Panc1 (cell line): ENCODE results near the gene OSBP2. TPM values are rescaled to one million over a fixed set of nuclear protein-coding genes. Genes with fewer than 3 reads are reported as not detected.

Source experiments
- ATAC-seq: fragments of 200-7000 bp; cut with Tn5 transposase; 2 replicates; pipeline ENCODE4 v1.9.1; 2020; ENCODE audit warnings: mild to moderate bottlenecking, moderate library complexity
- BruUV-seq: library from RNA; stranded (reverse); fragments of 400-500 nt; replicated peaks from 2 replicates; lab custom pipeline; 2021; lab: Mats Ljungman, UMichigan
- CTCF ChIA-PET: fragments of 300-600 bp; sonication (Branson Sonifier 250); formaldehyde crosslinking; loops from one replicate; lab custom pipeline; 2022; ENCODE audit warnings: antibody characterized with exemption; lab: Charles Lee
- POLR2A ChIA-PET: fragments of 300-600 bp; sonication (Branson Sonifier 250); formaldehyde crosslinking; loops from one replicate; lab custom pipeline; 2022; ENCODE audit warnings: antibody characterized with exemption; lab: Charles Lee
- DNase-seq: peaks from one replicate; pipeline ENCODE4 v3.0.0-alpha.2; 2010; ENCODE audit warnings: low read depth, low spot score
- H3K27ac ChIP-seq: 2 replicates; pipeline ENCODE4 v1.5.1; 2011; ENCODE audit warnings: mild to moderate bottlenecking, low read length, inconsistent platforms
- H3K27me3 ChIP-seq: fragments of 200-500 bp; sonication (Bioruptor generic); 2 replicates; pipeline ENCODE4 v1.6.0; 2014; ENCODE audit warnings: low read length, inconsistent platforms; ENCODE audit not compliant: control insufficient read depth, insufficient read depth
- H3K36me3 ChIP-seq: fragments of 200-500 bp; sonication (Bioruptor generic); 2 replicates; pipeline ENCODE4 v1.5.1; 2014; ENCODE audit warnings: inconsistent platforms, mild to moderate bottlenecking, low read length, moderate library complexity; ENCODE audit not compliant: control insufficient read depth, insufficient read depth
- H3K4me1 ChIP-seq: 2 replicates; pipeline ENCODE4 v1.5.1; 2011; ENCODE audit warnings: inconsistent platforms, mild to moderate bottlenecking, low read length, moderate library complexity; ENCODE audit not compliant: control insufficient read depth, insufficient read depth
- H3K4me3 ChIP-seq, 2 experiments: 2 replicates each; pipeline ENCODE4 v1.5.1; 2011 to 2012; ENCODE audit warnings: low read depth in 2 of 2, low read length in 2 of 2, mild to moderate bottlenecking in 2 of 2, inconsistent platforms in 1 of 2, moderate library complexity in 1 of 2
- H3K9me3 ChIP-seq: fragments of 200-500 bp; sonication (Bioruptor generic); 2 replicates; pipeline ENCODE4 v1.5.1; 2014; ENCODE audit warnings: low read depth, mild to moderate bottlenecking, inconsistent platforms, low read length, moderate library complexity; ENCODE audit not compliant: control insufficient read depth, insufficient read depth
- CTCF ChIP-seq: fragments of 450-650 bp; IDR thresholded peaks from 2 replicates; pipeline ENCODE4 v1.5.1; 2017; ENCODE audit warnings: mild to moderate bottlenecking
- POLR2AphosphoS5 ChIP-seq: IDR thresholded peaks from 2 replicates; pipeline ENCODE4 v1.6.1; 2012; ENCODE audit warnings: mild to moderate bottlenecking, low read depth, low read length, moderate library complexity
- REST ChIP-seq, 2 experiments: IDR thresholded peaks; 2 replicates each; pipeline ENCODE4 v1.6.1; 2011 to 2012; ENCODE audit warnings: low read depth in 2 of 2, control low read depth in 1 of 2, low read length in 1 of 2, mild to moderate bottlenecking in 1 of 2, moderate library complexity in 1 of 2; ENCODE audit not compliant: insufficient read depth in 1 of 2
- SIN3A ChIP-seq: IDR thresholded peaks from 2 replicates; pipeline ENCODE4 v1.6.1; 2012; ENCODE audit warnings: low read depth, mild to moderate bottlenecking, low read length, moderate library complexity, borderline replicate concordance; ENCODE audit not compliant: insufficient read depth
- TCF7L2 ChIP-seq: IDR thresholded peaks from 2 replicates; pipeline ENCODE4 v1.6.1; 2011; ENCODE audit warnings: mild to moderate bottlenecking, low read depth, low read length, inconsistent platforms
- in situ Hi-C: cut with HindIII; loops from 2 replicates; pipeline ENCODE4 v1.10.0; 2016; ENCODE audit warnings: low sequenced_read_pairs, low pct_unique_long_range_greater_than_20kb
- intact Hi-C: fragments of 100-400 bp; cut with micrococcal nuclease; formaldehyde crosslinking; loops from one replicate; pipeline ENCODE4 v1.10.0; 2022; ENCODE audit not compliant: unreplicated experiment
- total RNA-seq: library from RNA; stranded (reverse); gene quantifications from one replicate; pipeline ENCODE4 v1.2.1, GENCODE V29; 2021; ENCODE audit not compliant: unreplicated experiment

Gene OSBP2
- total RNA-seq, 1 experiment from 2014 or later: 4.7 TPM

- no TSS peak for BruUV-seq
- H3K4me3 ChIP-seq: no peak overlapping the region
- in situ Hi-C loops: no loop called here
- ChIA-PET POLR2A (no interaction called here), CTCF (no interaction called here)
- H3K36me3 ChIP-seq: no peaks in the 10 kb centered on the region
- intact Hi-C loops: no loop called here
- H3K27me3 ChIP-seq: no peaks in the 10 kb centered on the region
- H3K27ac ChIP-seq: no peak overlapping the region
- no peaks in the 10 kb centered on the region for H3K9me3 ChIP-seq
- no peak for DNase-seq
- ATAC-seq: no peak
- no peaks in the 10 kb centered on the region for H3K4me1 ChIP-seq
- TF ChIP-seq CTCF (no peak), POLR2AphosphoS5 (no peak), SIN3A (no peak), REST (IDR thresholded peaks at IDR 0.05; ENCODE audit: insufficient read depth in 1 of 2, low read depth in 2 of 2, low read length in 1 of 2) (no peak), TCF7L2 (no peak)
Observed at GRCh38 chr22:30749272-30749671, 54.6 kb downstream of the OSBP2 start.

GRCh38 chr22:30749849-30750248 is 55.2 kb downstream of the OSBP2 start:
- TF ChIP-seq POLR2AphosphoS5 (no peak), TCF7L2 (no peak), CTCF (no peak), REST (IDR thresholded peaks at IDR 0.05; ENCODE audit: insufficient read depth in 1 of 2, low read depth in 2 of 2, low read length in 1 of 2) (no peak), SIN3A (no peak)
- Histone ChIP-seq H3K36me3 (no peaks in the 10 kb centered on the region), H3K9me3 (no peaks in the 10 kb centered on the region), H3K4me1 (no peaks in the 10 kb centered on the region), H3K27me3 (no peaks in the 10 kb centered on the region), H3K4me3 (no peak overlapping the region), H3K27ac (no peak overlapping the region)
- ChIA-PET POLR2A (no interaction called here), CTCF (interaction anchor here (0.5 kb wide), 1 partner anchor 143 kb away, joined by 7 read pairs; the partner anchor contains the start of gene TCN2)
- no TSS peak for BruUV-seq
- in situ Hi-C loops: no loop called here
- intact Hi-C loops: no loop called here
- no peak for ATAC-seq
- DNase-seq: no peak
